SK-N-MC (cell line): ENCODE results near the gene WWTR1.
A peak's percentile ranks its signal among the peaks of the same experiment; 100 is the strongest.

ENCODE experiments used
- DNase-seq: peaks from one replicate; pipeline ENCODE4 v3.0.0-alpha.2; 2011; ENCODE audit warnings: low read depth, low spot score
- H3K27ac ChIP-seq: fragments of 200-600 bp; sonication (generic); 2 replicates; pipeline ENCODE4 v1.5.1; 2016; ENCODE audit warnings: mixed run types
- H3K36me3 ChIP-seq: fragments of 200-600 bp; sonication (generic); 2 replicates; pipeline ENCODE4 v1.6.1; 2017; ENCODE audit warnings: antibody characterized with exemption, low read length, mixed read lengths; ENCODE audit not compliant: insufficient read depth
- H3K4me3 ChIP-seq: fragments of 200-600 bp; sonication (generic); 2 replicates; pipeline ENCODE4 v1.5.1; 2016
- H3K9ac ChIP-seq: fragments of 200-600 bp; sonication (generic); 2 replicates; pipeline ENCODE4 v1.8.0; 2017; ENCODE audit warnings: mixed run types, mixed read lengths; ENCODE audit not compliant: insufficient read length
- H3K9me3 ChIP-seq: fragments of 200-600 bp; sonication (generic); 2 replicates; pipeline ENCODE4 v1.6.1; 2017; ENCODE audit warnings: low read depth, mild to moderate bottlenecking, antibody characterized with exemption, low read length, moderate library complexity, mixed read lengths
- EZH2 ChIP-seq: fragments of 200-600 bp; sonication (generic); IDR thresholded peaks from one replicate; pipeline ENCODE4 v1.6.1; 2017; ENCODE audit warnings: antibody characterized with exemption
- FOXP2 ChIP-seq: optimal IDR thresholded peaks from 2 replicates; pipeline ENCODE3; 2011; ENCODE audit warnings: mild to moderate bottlenecking, moderate library complexity; ENCODE audit not compliant: insufficient read depth; ENCODE audit errors: extremely low read length, control extremely low read depth
- POLR2AphosphoS5 ChIP-seq: IDR thresholded peaks from 2 replicates; pipeline ENCODE4 v1.6.1; 2012; ENCODE audit warnings: mild to moderate bottlenecking, low read depth, low read length, borderline replicate concordance

Gene WWTR1

DNA sequence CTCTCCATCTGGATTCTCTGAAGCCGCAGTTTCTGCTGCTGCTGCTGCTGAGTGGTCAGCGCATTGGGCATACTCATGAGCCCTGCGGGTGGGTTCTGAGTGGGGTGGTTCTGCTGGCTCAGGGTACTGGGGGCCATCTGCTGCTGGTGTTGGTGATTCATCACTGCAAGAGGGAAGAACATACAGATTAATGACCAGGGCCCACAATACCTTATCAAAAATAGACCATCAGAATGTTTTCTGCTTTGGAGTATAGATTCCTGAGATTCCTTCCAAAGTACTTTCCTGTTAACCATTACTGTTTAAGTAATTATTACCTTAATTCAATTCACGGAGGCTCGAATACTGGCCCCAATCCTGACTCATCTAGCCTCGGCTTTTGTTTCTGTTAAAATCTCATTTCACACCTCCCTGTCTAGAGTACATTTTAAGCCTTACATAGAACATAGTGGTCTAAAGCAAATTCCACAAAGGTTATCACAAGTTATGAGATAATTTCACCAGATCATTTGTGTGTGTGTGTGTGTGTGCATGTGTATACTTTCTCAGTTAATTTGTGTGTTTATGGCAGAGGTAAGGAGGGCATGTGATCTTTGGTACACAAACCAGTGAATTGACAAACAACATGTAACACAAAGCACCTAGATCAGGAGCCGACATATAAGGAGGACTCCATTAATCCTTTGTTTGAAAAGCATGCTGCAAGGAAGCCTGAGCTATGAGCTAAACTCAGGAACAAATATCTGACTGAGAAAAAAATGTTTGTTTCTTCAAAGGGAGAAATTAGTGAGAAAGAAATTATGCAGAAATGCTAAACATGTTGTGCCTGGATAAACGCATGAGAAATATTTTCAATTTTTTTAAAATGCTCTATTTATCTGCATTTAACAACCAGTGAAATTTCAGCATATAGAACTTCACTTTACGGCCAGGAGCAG, 115.2 kb downstream of the WWTR1 start:
- Histone ChIP-seq H3K36me3 (peaks cover 24% of the 10 kb centered on the region), H3K27ac (no peak overlapping the region), H3K4me3 (no peak overlapping the region), H3K9ac (no peak overlapping the region), H3K9me3 (no peaks in the 10 kb centered on the region)
- TF ChIP-seq FOXP2 (no peak), POLR2AphosphoS5 (no peak), EZH2 (no peak)
- DNase-seq: no peak

DNA sequence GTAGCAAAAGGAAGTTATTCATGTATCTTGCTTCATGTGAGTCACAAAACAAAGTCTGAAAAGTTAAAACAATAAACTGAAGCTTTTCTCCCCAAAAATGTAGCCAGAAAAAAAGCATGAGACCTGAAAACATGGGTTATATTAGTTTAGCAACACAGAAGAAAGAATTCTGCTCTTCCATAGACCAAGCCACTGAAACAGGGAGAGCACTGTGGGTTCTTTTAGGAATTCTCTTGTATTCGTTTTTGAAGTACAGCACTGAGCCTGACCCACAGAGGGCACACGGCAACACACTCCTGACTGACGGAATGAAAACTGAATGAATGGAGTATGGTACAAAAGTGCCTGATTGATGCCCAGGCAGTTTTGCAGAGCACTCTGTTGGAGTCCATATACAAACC, 116.7 kb downstream of the WWTR1 start:
- no peak overlapping the region for H3K4me3 ChIP-seq
- peak overlapping the region; percentile 67 for H3K27ac ChIP-seq
- no peak for DNase-seq

DNA sequence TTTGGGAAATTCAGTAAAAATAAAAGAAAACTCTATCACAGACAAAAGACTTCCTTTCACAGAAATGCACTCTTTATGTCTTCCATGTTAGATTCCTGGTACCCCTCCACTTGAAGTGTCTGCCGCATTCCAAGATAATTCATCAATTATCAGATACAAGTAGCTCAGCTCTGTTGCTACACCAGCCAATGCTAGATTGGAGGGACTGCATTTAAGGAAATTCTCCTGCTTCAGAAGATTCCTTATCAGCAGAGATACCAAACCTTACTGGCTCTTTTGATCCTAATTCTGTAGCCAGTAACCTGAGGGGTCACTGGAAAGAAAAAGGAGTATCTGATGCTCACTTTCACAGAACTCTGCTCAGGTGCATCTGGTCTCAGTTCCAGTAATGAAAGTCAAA, 119.5 kb downstream of the WWTR1 start:
- H3K36me3 ChIP-seq: peaks cover 17% of the 10 kb centered on the region
- no peak for TF ChIP-seq POLR2AphosphoS5
- no peak for TF ChIP-seq EZH2
- no peak for TF ChIP-seq FOXP2
- H3K27ac ChIP-seq: no peak overlapping the region
- no peak overlapping the region for H3K9ac ChIP-seq
- H3K9me3 ChIP-seq: no peaks in the 10 kb centered on the region
- DNase-seq: no peak
- no peak overlapping the region for H3K4me3 ChIP-seq

More for the DNA sequence above, 116.7 kb downstream of the WWTR1 start:
- Histone ChIP-seq H3K9me3 (no peaks in the 10 kb centered on the region), H3K9ac (no peak overlapping the region), H3K36me3 (peaks cover 17% of the 10 kb centered on the region)
- TF ChIP-seq FOXP2 (no peak), POLR2AphosphoS5 (no peak), EZH2 (no peak)

- no peaks in the 10 kb centered on the region for H3K9me3 ChIP-seq
- peak overlapping the region; percentile 23; the same call in 1 of the 2 replicates for H3K27ac ChIP-seq
- peak overlapping the region; percentile 56 for H3K4me3 ChIP-seq
- TF ChIP-seq EZH2 (no peak), POLR2AphosphoS5 (no peak), FOXP2 (no peak)
- DNase-seq: no peak
- no peak overlapping the region for H3K9ac ChIP-seq
- peaks cover 7% of the 10 kb centered on the region for H3K36me3 ChIP-seq
Observed at GRCh38 chr3:149536429-149536828, 121.4 kb downstream of the WWTR1 start.

GRCh38 chr3:149535333-149535685, 122.5 kb downstream of the WWTR1 start:
- no peak for TF ChIP-seq EZH2
- no peak for TF ChIP-seq POLR2AphosphoS5
- TF ChIP-seq FOXP2: no peak
- no peak for DNase-seq
- H3K36me3 ChIP-seq: no peaks in the 10 kb centered on the region
- peak overlapping the region; percentile 25 for H3K9ac ChIP-seq
- no peaks in the 10 kb centered on the region for H3K9me3 ChIP-seq
- H3K27ac ChIP-seq: peak overlapping the region; percentile 52; the same call in 1 of the 2 replicates
- H3K4me3 ChIP-seq: peak overlapping the region; percentile 53

DNA sequence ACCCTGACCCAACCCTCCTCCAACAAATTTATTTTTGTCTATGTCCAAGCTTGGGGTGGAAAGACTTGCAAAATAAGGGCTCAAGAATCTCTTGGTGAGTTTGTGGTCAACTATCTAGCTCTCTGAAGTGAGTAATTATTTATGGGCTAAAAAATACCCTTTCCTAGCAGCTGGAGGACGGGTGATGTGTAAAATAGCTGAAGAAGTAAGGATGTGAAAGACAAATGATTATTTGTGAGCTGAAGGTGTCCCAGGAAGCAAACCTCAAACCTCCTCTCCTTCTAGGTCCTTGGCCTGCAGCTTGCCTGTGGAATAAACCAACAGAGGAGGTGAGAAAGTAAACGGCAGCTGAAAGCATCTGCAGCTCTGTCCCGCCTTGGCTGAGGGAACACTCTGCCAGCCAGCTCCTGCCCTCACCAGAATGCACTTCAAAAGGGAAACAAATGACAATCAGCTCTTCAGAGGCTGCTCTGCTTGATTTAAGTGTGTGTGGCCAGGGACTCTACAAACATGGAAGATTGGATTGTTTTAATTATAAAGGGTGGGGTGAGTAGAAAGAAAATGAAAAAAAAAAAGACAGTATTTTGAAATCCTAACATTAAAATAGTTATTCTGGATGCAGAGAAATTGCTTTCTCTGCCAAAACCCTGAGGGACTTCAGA, 123.0 kb downstream of the WWTR1 start:
- Histone ChIP-seq H3K4me3 (peak overlapping the region; percentile 53), H3K27ac (peak overlapping the region; percentile 52; the same call in 1 of the 2 replicates), H3K36me3 (no peaks in the 10 kb centered on the region), H3K9ac (peak overlapping the region; percentile 25), H3K9me3 (no peaks in the 10 kb centered on the region)
- TF ChIP-seq EZH2: no peak
- no peak for TF ChIP-seq FOXP2
- no peak for DNase-seq

GRCh38 chr3:149534082-149534481, 123.7 kb downstream of the WWTR1 start:
- TF ChIP-seq FOXP2: no peak
- no peak for TF ChIP-seq EZH2
- no peak for TF ChIP-seq POLR2AphosphoS5
- H3K9ac ChIP-seq: no peak overlapping the region
- no peaks in the 10 kb centered on the region for H3K9me3 ChIP-seq
- no peak overlapping the region for H3K27ac ChIP-seq
- no peaks in the 10 kb centered on the region for H3K36me3 ChIP-seq
- no peak for DNase-seq
- no peak overlapping the region for H3K4me3 ChIP-seq

DNA sequence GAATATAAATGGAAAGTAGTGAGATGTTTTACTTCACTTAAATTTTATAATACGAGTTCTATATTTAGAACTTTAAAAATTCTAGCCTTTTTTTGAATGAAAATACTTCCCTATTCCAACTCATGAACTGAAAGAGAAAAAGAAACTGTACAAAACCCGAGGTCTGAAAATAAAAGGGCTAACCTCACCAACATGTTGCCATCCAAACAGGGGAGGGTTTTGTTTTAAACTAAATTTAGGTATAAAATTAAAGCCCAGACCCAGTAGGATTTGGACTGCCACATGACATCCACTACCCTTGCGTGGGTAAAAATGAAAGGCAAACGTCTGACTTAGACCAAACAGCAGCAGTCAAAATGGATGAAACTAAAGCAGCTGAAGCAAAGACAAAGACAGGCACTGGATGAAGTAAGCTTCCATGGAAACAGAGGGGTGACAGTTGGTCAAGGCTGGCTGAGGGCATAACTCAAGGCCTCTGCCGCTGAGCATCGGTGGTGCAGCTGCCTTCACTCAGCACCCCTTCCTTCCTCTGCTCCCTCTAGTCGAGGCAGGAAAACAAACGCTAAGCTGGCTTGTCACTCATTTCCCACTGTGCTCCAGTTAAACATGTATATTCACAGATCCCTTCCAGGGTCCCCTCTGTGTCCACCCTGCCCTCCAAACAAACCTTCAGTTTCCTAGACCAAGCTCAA, 125.2 kb downstream of the WWTR1 start:
- Histone ChIP-seq H3K36me3 (peaks cover 2% of the 10 kb centered on the region), H3K9me3 (no peaks in the 10 kb centered on the region), H3K27ac (no peak overlapping the region), H3K4me3 (no peak overlapping the region), H3K9ac (no peak overlapping the region)
- TF ChIP-seq FOXP2 (no peak), EZH2 (no peak), POLR2AphosphoS5 (no peak)
- no peak for DNase-seq

- Histone ChIP-seq H3K4me3 (no peak overlapping the region), H3K9me3 (no peaks in the 10 kb centered on the region), H3K36me3 (peaks cover 23% of the 10 kb centered on the region), H3K27ac (no peak overlapping the region), H3K9ac (no peak overlapping the region)
- TF ChIP-seq EZH2 (no peak), FOXP2 (no peak)
- DNase-seq: no peak
Observed at GRCh38 chr3:149529099-149529498, 128.7 kb downstream of the WWTR1 start.
